GM21529 (cell line): Measurements from ENCODE around the gene TMC7.

Experiments used
- ATAC-seq: cut with Tn5 transposase; IDR thresholded peaks from one replicate; pipeline ENCODE4 v1.9.1; 2021; ENCODE audit not compliant: unreplicated experiment

TMC7 gene

GRCh38 chr16:19086322-19087199 is 102.8 kb downstream of the TMC7 start:
- peak; percentile 88 for ATAC-seq

GRCh38 chr16:19088341-19088916 is 104.7 kb downstream of the TMC7 start:
- ATAC-seq = no peak

DNA sequence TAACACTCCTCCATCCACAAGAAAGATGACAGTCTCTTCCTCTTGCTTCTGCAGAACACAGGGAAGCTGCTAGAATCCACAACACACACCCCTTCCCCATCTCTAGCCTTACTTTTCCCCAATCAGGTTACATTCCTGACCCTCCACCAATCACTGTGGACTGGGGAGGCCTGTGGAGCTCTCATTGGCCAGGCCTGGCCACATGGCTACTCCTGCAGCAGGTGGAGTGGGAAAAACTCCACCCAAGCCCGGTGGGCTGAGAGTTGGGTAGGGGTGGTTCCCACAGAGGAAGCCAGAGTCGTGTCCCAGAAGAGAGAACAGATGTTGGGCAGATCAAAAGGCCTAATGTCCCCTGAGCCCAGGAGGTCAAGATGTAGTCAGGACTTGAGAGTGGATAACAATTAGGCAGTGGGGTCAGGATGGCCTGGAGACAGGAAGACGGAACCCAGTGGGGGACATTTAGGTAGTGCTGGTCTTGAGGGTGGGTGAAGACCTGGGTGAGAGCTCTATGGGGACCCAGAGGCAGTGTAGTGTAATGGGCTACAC is 105.7 kb downstream of the TMC7 start:
- ATAC-seq = no peak

GRCh38 chr16:19090916-19091315 is 107.2 kb downstream of the TMC7 start:
- no peak for ATAC-seq

DNA sequence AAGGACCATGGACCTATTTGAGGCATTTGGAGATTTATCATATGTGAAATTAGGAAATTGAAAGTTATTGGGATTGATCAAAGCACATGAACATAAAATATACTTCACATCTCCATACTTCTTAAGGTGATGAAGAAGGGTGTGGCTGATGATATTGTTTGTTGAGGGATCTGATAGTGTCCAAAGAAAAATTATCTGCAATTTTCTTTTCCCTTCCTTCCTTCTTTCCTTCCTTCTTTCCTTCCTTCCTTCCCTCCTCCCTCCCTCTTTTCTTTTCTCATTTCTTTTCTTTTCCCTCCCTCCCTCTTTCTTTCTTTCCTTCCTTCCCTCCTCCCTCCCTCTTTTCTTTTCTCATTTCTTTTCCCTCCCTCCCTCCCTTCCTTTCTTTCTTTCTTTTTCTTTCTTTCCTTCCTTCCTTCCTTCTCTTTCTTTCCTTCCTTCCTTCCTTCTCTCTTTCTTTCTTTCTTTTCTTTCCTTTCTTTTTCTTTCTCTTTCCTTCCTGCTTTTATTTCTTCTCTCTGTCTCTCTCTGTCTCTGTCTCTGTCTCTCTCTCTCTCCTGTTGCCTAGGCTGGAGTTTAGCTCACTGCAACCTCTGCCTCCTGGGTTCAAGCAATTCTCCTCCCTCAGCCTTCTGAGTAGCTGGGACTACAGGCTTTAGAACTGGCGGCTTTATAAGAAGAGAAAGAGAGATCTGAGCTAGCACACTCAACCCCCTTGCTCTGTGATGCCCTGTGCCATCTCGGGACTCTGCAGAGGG is 109.1 kb downstream of the TMC7 start:
- ATAC-seq = no peak

GRCh38 chr16:19093631-19094541 is 110.2 kb downstream of the TMC7 start:
- no peak for ATAC-seq

GRCh38 chr16:19094542-19095365 is 111.0 kb downstream of the TMC7 start:
- no peak for ATAC-seq

GRCh38 chr16:19095654-19096053 is 111.9 kb downstream of the TMC7 start:
- peak; percentile 73 for ATAC-seq

- ATAC-seq = no peak
Measured at GRCh38 chr16:19098173-19098572, 114.4 kb downstream of the TMC7 start.

- no peak for ATAC-seq
Measured at GRCh38 chr16:19102187-19102872, 118.6 kb downstream of the TMC7 start.

GRCh38 chr16:19104607-19105006 is 120.9 kb downstream of the TMC7 start:
- ATAC-seq = no peak

GRCh38 chr16:19105131-19105530 is 121.4 kb downstream of the TMC7 start:
- no peak for ATAC-seq

- no peak for ATAC-seq
Measured at GRCh38 chr16:19105891-19106624, 122.3 kb downstream of the TMC7 start.

DNA sequence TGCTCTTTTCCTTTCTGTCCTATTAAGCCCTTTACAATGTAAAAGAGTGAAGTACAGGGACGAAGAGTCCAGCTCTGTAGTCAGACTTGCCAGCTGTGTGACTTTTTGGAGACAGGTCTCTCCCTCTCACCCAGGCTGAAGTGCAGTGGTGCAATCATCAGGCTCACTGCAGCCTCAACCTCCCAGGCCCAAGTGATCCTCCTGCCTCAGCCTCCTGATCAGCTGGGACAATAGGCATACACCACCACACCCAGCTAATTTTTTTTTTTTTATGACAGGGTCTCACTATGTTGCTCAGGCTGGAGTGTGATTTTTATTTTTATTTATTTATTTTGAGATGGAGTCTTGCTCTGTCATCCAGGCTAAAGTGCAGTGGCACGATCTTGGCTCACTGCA is 122.9 kb downstream of the TMC7 start:
- ATAC-seq = no peak

DNA sequence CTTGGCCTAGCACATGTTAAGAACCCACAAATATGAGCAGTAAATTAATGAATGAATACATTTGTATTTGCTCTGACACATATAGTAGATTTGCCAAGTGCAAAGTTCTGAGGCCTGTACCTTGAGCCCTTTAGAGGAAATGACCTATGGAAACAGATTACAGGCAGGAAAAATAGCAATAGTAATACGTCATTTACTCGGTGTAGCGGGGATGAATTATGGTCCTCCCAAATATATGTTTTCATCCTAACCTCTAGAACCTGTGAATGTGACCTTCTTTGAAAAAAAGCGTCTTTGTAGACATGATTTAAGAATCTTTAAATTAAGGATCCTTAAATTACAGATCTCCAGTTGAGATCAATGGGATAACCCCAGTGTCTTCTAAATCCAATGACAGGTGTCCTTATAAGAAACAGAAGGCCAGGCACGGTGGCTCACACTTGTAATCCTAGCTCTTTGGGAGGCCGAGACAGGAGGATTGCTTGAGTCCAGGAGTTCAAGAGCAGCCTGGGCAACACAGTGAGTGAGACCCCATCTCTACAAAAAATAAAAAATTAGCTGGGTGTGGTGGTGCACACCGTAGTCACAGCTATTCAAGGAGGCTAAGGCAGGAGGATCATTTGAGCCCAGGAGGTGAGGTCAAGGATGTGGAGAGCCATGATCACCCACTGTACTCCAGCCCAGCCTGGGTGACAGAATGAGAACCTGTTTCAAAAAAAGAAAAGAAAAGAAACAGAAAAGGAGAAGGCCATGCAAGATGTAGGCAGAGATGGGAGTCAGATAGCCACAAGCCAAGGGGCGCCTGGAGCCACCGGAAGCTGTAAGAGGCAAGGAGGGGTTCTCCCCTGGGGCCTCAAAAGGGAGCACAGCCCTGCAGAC is 124.9 kb downstream of the TMC7 start:
- no peak for ATAC-seq

DNA sequence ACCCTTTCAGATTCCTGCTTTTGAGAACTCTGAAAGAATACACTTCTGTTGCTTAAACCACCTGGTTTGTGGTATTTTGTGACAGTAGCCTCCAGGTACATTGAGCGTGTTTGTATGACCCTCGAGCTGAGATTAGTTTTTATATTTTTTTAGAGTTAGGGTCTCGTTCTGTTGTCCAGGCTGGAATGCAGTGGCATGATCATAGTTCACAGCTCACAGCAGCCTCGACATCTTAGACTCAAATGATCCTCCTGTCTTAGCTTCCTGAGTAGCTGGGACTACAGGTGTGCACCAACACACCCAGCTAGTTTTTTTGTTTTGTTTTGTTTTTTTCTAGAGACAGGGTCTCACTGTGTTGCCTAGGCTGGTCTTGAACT is 125.5 kb downstream of the TMC7 start:
- no peak for ATAC-seq

DNA sequence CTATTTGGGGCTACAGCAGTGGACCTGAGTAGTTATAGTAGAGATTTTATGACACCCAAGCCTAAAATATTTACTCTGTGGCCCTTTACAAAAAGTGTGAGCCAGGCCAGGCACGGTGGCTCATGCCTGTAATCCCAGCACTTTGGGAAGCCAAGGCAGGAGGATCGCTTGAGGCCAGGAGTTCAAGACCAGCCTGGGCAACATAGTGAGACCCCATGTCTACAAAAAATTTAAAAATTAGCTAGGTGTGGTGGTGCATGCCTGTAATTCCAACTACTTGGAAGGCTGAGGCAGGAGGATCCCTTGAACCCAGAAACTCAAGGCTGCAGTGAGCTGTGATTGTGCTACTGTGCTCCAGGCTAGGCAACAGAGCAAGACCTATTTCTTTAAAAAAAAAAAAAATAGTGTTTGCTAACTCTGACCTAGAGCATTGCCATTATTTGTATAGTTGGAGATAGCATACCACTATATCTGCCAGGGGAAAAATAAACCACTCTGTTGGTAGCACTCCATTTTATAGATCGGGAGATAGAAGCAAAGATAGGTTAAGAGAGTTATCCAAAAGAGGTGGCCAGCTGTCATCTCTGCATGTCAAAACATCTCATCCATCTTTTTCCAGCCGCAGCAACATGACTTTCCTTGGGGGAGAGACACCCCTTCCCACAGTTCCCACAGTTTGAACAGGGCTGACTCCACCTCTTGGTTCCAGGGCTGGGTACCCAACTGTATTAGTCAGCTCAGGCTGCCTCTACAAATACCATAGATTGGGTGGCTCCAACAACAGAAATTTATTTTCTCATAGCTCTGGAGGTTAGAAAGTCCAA is 127.0 kb downstream of the TMC7 start:
- no peak for ATAC-seq
